ENCODE data around the gene SOX13. TPM values are rescaled to one million over a fixed set of nuclear protein-coding genes. Genes with fewer than 3 reads are reported as not detected.

SOX13 gene
- total RNA-seq, 1 donor from 2014 or later: 0.78 TPM

- peak; percentile 73 for DNase-seq
These were observed 7.5 kb upstream of the SOX13 start for GRCh38 chr1:204065174-204065985.

DNA sequence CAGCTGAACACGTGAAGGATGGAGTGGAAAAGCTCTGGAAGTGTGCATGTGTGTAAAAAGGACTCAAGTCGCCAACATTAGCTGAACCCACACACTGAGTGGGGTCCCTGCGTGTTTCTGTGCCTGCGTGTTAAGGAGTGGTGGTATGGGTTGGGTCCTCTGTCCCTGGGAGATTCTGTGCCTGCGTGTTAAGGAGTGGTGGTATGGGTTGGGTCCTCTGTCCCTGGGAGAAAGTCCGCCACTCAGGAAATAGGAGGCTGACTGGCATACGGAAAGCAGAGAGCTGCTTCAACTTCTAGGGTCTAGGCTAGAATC lies 7.0 kb upstream of the SOX13 start:
- no peak for DNase-seq

DNA sequence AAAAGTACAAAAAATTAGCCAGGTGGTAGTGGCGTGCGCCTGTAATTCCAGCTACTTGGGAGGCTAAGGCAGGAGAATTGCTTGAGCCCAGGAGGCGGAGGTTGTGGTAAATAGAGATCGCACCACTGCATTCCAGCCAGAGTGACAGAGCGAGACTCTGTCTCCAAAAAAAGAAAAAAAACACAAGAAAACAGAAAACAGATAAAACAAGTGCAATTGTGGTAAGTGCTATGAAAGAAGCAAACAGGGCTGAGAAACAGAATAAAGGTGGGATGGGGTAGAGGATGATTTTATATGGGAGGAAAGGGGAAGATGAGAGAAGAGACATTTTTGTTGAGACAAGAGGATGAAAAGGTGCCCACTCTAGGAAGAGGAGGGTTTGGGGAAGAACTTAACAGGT lies 5.0 kb upstream of the SOX13 start:
- DNase-seq: no peak

- DNase-seq: no peak
These were observed 3.0 kb upstream of the SOX13 start for GRCh38 chr1:204069887-204070286.

GRCh38 chr1:204070895-204071294 lies 2.0 kb upstream of the SOX13 start:
- no peak for DNase-seq

- no peak for DNase-seq
These were observed 940 bp downstream of the SOX13 start for GRCh38 chr1:204073837-204074273.

- no peak for DNase-seq
These were observed 1.6 kb downstream of the SOX13 start for GRCh38 chr1:204074274-204075138.

DNA sequence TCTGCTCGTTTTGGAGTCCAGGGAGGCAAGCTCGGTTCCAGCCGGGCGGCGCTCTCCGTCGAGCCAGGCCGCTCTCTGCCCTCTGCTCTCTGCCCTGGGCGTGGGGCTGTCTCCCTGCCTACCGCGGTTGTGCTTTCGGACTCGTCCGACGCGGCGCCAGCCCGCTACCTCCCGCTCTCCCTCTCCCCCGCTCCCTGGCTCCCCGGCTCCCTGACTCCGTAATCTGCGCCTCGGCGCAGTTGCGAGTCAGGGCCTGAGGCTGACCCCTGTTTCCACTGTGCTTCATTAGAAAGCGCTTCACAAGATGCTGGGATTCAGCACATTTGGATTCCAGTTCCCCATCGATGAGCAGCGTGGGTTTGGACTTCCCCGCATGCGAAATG lies 2.2 kb downstream of the SOX13 start:
- DNase-seq: no peak

DNA sequence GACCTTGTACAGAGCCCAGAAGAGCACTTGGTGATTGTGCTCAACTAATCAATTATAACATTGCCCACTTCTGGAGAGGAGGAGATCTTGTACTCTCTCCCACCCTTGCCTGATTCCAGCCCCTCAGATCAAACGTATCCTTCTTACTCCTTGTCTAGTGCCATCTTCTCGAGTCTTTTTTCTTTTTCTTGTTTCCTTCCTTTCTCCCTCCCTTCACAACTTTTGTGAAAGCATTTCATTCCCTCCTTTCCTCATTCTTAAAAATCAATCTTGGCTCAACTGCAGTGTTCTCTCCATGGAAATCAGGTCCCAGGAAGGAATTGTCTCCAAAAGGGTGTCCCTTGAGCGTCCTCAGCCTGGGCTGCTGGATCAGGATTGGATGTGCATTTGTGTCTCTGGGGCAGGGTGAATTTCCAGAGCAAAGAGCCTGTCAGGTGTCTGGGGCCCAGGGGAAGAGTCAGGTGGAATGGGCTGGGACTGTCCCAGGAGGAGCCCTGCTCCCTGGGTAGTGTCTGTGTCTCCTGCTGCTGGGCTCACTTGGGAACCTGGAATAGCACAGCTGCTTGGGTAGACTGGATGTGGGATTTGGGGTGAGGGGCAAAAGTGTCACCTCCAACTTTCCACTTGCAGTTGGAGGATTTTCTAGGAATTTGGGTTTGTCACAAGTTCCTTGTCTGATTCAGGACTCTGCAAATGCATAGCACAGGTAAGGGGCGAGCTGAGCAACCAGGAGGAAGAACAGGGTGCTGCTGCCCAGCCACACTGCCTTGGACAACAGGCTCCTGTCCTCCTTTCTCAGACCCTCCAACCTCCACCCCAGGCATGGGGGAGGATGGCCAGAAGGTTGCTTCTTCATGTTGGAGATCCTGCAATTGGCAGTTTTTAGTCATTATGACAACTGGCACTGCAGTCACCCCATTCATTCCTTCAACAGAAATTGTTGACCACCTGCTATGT lies 3.3 kb downstream of the SOX13 start:
- no peak for DNase-seq

DNA sequence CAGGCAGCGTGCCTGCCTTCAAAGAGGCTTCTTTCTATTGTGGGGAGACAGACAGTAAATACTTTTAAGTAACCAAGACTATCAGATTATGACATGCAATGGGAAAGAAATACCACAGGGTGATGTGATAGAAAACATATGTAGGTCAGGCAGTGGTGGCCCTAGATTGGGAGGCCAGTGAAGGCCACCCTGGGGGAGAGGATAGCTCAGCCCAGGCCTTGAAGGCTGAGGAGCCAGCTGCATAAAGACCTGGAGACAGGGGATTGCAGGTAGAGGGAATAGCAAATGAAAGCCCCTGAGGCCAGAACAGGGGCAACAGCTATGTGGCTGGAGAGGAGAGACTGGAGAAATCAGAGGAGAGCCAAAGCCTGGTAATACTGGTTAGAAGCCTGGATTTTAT lies 4.0 kb downstream of the SOX13 start:
- no peak for DNase-seq

DNA sequence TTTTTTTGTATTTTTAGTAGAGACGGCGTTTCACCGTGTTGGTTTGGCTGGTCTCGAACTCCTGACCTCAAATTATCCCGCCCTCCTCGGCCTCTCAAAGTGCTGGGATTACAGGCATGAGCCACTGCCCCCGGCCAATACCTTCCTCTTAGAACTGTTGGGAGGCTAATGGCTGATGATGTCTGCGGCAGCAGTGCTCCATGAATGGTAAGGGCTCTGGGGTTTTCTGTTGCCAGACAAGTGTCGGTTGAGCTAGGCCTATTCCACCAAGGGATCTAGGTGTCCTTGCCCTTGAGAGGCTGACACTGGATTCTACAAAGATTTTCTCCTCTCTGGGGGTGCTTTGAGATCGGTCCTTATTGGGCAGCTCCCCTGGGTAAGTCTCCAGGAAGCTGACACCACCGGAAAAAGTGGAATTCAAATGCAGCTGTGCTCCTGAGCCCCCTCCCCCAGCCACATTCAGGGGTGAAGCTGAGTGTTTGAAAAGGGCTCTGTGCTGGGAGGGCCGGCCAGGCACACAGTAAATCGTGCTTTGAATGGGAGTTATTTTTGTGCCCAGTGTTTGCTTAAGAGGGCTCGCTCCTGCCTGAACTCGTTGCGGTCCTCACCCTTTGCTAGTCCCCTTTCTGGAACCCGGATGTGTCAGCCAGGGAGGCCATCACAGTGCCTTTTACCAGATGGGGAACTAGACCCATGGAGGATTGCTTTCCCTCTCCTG lies 5.2 kb downstream of the SOX13 start:
- DNase-seq: no peak

DNA sequence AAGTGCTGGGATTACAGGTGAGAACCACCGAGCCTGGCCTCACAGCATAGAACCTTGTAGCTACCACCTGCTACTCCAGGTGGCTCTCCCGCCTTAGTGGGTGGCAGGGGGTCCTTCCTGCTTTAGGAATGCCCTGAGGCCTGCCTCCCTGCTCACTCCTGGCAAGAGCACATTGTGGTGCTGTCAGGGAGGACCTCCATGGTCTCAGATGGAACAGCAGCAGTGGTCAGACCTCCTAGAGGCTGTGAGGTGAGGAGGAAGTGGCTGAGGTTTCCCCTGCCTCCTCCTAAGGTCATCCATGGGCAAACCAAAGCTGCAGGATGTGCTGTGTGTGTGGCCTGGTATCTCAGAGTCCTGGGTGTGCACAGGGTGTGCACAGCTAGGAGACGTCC lies 6.7 kb downstream of the SOX13 start:
- no peak for DNase-seq

GRCh38 chr1:204080163-204080903 lies 7.4 kb downstream of the SOX13 start:
- no peak for DNase-seq

GRCh38 chr1:204081164-204081790 lies 8.4 kb downstream of the SOX13 start:
- DNase-seq: no peak

- no peak for DNase-seq
These were observed 9.0 kb downstream of the SOX13 start for GRCh38 chr1:204081791-204082513.

DNA sequence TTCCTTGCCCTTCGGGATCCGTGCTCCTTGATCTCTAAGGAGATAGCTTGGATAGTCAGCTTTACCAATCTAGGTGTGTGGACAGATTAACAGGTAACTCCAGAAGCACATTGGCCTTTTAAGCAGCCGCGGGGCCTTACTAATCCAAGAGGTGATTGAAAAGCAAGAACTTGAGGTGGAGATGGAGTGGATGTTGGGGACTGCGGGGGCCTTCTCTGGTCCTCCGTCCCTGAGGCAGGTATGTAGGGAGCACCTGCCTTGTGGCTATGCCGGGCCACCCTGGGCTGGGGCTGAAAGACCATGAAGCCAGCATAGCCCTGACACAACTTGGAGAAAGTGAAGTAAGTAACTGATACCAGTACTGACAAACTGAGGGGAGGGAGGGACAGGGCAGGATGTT lies 10.6 kb downstream of the SOX13 start:
- no peak for DNase-seq

- no peak for DNase-seq
These were observed 11.4 kb downstream of the SOX13 start for GRCh38 chr1:204084247-204084772.

DNA sequence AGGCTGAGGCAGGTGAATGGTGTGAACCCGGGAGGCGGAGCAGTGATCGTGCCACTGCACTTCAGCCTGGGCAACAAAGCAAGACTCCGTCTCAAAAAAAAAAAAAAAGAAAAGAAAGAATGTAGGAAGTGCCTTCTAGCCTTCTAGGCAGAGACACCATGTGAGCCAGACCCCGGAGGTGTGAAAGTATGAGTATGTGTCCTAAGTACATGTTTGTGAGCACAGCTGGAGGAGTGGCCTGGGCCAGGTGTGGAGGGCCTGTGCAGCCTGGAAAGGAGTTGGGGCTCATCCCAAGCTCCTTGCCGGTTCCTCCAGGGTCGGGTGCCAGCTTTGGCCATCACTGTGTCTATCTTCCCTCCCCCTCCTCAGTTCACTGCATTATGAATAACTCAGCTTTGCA lies 13.0 kb downstream of the SOX13 start:
- DNase-seq: no peak

- DNase-seq: no peak
These were observed 14.4 kb downstream of the SOX13 start for GRCh38 chr1:204087181-204087892.

Data from occipital lobe (tissue), 2 donors.